ENCODE results near the gene SPAG17. TPM values are rescaled to one million over a fixed set of nuclear protein-coding genes. Genes with fewer than 3 reads are reported as not detected.

The SPAG17 gene
- total and polyA plus RNA-seq, 8 donors = 1.3 to 18.3 (median 9.7) TPM

DNA sequence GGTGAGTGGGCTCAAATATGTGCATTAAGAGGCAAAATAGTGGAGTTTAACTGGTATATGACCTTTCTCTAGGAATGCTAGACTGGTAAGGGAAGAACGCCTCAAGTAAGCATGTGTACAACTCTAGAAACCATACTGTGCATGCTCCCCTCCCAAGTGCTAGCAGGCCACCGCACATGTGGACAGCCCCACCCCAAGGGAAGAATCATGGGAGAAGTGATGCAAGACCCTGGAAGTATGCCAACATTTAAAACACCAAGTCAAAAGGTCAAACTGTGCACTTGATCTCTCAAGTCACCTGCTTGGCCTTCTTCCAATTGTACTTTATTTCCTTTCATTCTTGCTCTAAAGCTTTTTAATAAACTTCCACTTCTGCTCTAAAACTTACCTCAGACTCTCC is 135.0 kb downstream of the SPAG17 start:
- intact Hi-C loops (cut with DNase I) = no loop called here
- peak in 1 of 4 donors; percentile 5 for DNase-seq
- Histone ChIP-seq H3K9me3 (no peaks in the 10 kb centered on the region), H3K4me3 (no peak overlapping the region), H3K4me1 (no peaks in the 10 kb centered on the region), H3K27me3 (no peaks in the 10 kb centered on the region), H3K27ac (no peak overlapping the region), H3K36me3 (no peaks in the 10 kb centered on the region)
- TF ChIP-seq, protein P1, sequence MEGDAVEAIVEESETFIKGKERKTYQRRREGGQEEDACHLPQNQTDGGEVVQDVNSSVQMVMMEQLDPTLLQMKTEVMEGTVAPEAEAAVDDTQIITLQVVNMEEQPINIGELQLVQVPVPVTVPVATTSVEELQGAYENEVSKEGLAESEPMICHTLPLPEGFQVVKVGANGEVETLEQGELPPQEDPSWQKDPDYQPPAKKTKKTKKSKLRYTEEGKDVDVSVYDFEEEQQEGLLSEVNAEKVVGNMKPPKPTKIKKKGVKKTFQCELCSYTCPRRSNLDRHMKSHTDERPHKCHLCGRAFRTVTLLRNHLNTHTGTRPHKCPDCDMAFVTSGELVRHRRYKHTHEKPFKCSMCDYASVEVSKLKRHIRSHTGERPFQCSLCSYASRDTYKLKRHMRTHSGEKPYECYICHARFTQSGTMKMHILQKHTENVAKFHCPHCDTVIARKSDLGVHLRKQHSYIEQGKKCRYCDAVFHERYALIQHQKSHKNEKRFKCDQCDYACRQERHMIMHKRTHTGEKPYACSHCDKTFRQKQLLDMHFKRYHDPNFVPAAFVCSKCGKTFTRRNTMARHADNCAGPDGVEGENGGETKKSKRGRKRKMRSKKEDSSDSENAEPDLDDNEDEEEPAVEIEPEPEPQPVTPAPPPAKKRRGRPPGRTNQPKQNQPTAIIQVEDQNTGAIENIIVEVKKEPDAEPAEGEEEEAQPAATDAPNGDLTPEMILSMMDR (IDR thresholded peaks at IDR 0.05) = no peak
- no peak for ATAC-seq

DNA sequence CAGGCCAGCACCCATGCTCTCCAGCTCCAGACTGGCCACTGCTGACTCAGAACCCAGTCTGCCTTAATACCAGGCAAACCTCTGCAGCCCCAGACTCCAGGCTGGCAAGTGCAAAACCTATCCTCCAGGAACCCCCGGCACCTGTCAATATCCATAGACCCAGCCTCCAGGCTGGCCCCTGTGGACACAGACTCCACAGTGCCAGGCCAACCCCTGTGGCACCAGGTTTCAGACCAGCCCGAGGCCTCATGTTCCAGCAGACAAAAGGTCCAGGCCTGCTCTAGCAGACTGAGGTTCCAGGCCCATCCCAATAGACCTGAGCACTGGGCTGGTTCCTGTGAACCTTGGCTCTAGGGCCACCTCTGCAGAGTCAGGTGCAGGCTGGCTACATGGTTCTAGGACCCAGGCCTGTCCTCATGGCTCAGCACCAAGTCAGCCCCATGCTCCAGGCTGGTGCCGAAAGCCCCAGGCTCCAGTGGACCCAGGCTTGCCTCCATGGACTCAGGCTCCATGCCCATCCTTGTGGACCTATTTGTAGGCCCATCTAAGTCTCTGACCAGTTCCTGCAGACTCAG is 137.3 kb downstream of the SPAG17 start:
- TF ChIP-seq, protein P1 (IDR thresholded peaks at IDR 0.05) = no peak
- DNase-seq (no peak), ATAC-seq (no peak)
- intact Hi-C loops (cut with DNase I) = no loop called here
- no peak overlapping the region for H3K27ac ChIP-seq
- H3K4me1 ChIP-seq = no peaks in the 10 kb centered on the region
- no peaks in the 10 kb centered on the region for H3K9me3 ChIP-seq
- H3K4me3 ChIP-seq = no peak overlapping the region
- H3K36me3 ChIP-seq = no peaks in the 10 kb centered on the region
- no peaks in the 10 kb centered on the region for H3K27me3 ChIP-seq

DNA sequence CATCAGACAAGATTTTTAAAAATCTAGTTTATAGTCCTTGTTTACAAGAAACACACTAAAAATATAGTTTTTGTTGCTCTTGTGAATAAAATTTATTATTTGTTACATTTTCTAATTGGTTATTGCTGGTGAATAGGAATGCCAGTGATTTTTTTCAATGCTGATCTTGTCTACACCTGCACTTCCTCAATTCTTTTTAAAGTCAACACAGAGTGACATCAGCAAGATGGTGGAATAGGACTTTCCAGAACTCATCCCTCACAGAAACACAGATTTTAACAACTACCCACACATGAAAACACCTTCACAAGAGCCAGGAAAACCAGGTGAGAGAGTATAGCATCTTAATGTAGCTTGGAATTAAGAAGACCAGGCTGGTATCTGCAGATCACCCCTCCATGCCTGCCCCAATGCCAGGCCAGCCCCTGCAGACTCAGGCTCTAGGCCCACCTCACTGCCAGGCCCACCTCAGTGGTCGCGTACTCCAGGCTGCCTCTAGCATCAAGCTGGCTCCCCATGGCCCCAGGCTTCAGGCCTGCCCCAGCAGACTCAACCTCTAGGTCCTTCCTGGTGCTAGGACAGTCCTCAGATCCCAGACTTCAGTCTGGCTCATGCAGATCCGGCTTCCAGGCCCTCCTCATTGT is 137.9 kb downstream of the SPAG17 start:
- intact Hi-C loops (cut with DNase I) = no loop called here
- Histone ChIP-seq H3K27me3 (no peaks in the 10 kb centered on the region), H3K4me1 (no peaks in the 10 kb centered on the region), H3K36me3 (no peaks in the 10 kb centered on the region), H3K9me3 (no peaks in the 10 kb centered on the region), H3K27ac (no peak overlapping the region), H3K4me3 (no peak overlapping the region)
- TF ChIP-seq, protein P1 (IDR thresholded peaks at IDR 0.05) = no peak
- DNase-seq = no peak
- ATAC-seq = no peak

DNA sequence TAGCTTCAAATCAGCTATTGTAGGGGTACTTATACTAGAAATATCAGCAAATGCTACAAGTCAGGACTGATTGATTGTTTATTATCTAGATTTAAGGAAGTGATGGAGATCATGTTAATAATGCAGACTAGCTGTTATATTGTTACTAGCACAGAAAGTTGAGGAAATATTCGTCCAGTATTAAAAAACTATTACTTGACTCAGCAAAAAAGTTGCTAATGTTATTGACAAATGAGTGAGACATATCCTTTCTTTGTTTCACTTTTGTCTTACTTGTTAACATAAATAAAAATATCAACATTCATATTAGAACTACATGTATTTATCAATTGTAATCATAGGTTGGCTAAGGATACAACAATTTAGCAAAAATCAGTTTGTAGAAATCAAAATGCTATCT is 141.4 kb downstream of the SPAG17 start:
- TF ChIP-seq, protein P1 (IDR thresholded peaks at IDR 0.05) = no peak
- H3K4me1 ChIP-seq = peaks cover 0 to 4% of the 10 kb centered on the region in 2 donors
- no peaks in the 10 kb centered on the region for H3K27me3 ChIP-seq
- H3K36me3 ChIP-seq = no peaks in the 10 kb centered on the region
- no peak overlapping the region for H3K4me3 ChIP-seq
- ATAC-seq (no peak), DNase-seq (no peak)
- no peak overlapping the region for H3K27ac ChIP-seq
- intact Hi-C loops (cut with DNase I) = no loop called here
- H3K9me3 ChIP-seq = no peaks in the 10 kb centered on the region

DNA sequence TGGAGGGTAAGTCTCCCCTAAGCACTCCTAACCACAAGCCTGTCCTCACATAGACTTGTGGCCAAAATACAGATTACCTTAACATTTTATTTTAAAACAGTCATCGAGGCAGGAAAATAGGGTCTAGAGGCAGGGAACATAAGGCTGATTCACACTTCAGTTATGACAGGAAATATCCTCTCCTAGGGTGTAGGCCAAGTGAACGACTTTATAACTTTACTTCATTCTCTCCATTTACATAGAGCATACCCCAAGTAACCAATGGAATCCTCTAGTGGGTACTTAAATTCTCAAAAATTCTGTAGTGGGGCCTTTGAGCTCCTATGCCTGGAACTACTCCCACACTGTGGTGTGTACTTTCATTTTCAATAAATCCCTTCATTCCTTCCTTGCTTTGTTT is 142.5 kb downstream of the SPAG17 start:
- ATAC-seq = no peak
- no peak for DNase-seq
- Histone ChIP-seq H3K4me3 (no peak overlapping the region), H3K4me1 (peaks cover 0 to 4% of the 10 kb centered on the region in 2 donors), H3K9me3 (no peaks in the 10 kb centered on the region), H3K27ac (no peak overlapping the region), H3K36me3 (no peaks in the 10 kb centered on the region), H3K27me3 (no peaks in the 10 kb centered on the region)
- intact Hi-C loops (cut with DNase I) = no loop called here
- TF ChIP-seq, protein P1 (IDR thresholded peaks at IDR 0.05) = no peak
